ENCODE results near the gene MSLN. TPM values are rescaled to one million over a fixed set of nuclear protein-coding genes. Genes with fewer than 3 reads are reported as not detected.

MSLN gene
- total and polyA plus RNA-seq, 4 donors, result 0.33 to 2.1 (median 1.0) TPM

- ATAC-seq (ENCODE audit: low FRiP score) (no peak), DNase-seq (no peak)
- Histone ChIP-seq H3K36me3 (ENCODE audit: control insufficient read depth in 1 of 2, insufficient read depth in 2 of 2, low read length in 1 of 2) (peaks cover 0 to 2% of the 10 kb centered on the region in 2 donors), H3K9me3 (ENCODE audit: control insufficient read depth, low read length) (no peaks in the 10 kb centered on the region), H3K27ac (ENCODE audit: low read depth in 1 of 2, low read length in 2 of 2) (no peak overlapping the region), H3K4me3 (ENCODE audit: low read length in 2 of 2) (no peak overlapping the region), H3K4me1 (ENCODE audit: control insufficient read depth in 1 of 2, insufficient read depth in 2 of 2, low read length in 2 of 2) (no peaks in the 10 kb centered on the region), H3K27me3 (ENCODE audit: control insufficient read depth in 1 of 2, insufficient read depth in 2 of 2, low read length in 1 of 2) (no peaks in the 10 kb centered on the region)
- intact Hi-C loops (cut with DNase I), result no loop called here
- 81 to 86% methylated on average over 34 of the region's 34 CpGs for WGBS, 2 donors
Observed at GRCh38 chr16:733382-734207, 26.9 kb upstream of the MSLN start.

- H3K36me3 ChIP-seq (ENCODE audit: control insufficient read depth in 1 of 2, insufficient read depth in 2 of 2, low read length in 1 of 2), result peaks cover 0 to 2% of the 10 kb centered on the region in 2 donors
- no peak for DNase-seq
Observed at GRCh38 chr16:734208-734980, 26.1 kb upstream of the MSLN start.

DNA sequence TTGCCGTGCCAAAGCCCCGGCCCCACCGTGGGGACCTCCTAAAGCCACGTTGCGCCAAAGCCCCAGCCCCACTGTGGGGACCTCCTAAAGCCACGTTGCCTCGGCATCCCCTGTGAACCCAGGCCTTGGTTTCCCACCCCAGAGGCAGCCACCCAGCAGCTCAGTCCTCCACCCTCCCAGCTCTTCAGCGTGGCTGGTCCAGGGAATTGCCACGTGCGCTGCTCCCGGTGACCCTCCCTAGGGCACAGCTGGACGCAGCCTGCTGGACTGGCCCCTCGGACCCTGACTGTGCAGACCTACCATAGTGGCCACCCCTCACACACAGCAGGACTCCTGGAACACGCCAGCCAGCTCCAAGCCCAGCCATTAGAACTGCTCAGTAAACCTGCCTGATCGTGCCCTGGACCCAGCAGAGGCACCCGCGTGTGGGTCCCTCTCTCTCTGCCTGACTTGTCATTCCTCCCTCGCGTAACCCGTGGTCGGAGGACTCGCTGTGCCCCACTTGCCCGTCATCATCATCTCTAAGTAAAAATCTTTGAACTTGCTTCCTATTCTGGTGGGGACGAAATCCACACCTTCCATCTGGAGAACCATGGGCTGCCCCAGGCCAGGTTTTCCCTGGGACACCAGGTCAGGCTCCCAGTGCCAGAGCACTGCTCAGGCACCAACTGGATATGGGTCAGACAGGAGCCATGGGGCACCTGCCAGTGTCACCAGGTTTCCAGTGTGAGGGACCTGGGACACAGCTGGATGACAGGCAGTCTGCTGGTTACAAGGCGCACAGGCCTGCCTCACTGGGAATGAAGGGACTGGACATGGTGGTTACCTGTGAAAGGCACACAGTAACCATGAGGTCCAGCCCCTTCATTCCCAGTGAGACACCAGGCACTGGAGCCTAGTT is 25.3 kb upstream of the MSLN start:
- WGBS, 2 donors, result 93% methylated on average over 25 of the region's 25 CpGs
- ATAC-seq (ENCODE audit: low FRiP score) (no peak), DNase-seq (no peak)
- intact Hi-C loops (cut with DNase I), result no loop called here
- Histone ChIP-seq H3K27me3 (ENCODE audit: control insufficient read depth in 1 of 2, insufficient read depth in 2 of 2, low read length in 1 of 2) (no peaks in the 10 kb centered on the region), H3K9me3 (ENCODE audit: control insufficient read depth, low read length) (no peaks in the 10 kb centered on the region), H3K4me3 (ENCODE audit: low read length in 2 of 2) (no peak overlapping the region), H3K4me1 (ENCODE audit: control insufficient read depth in 1 of 2, insufficient read depth in 2 of 2, low read length in 2 of 2) (no peaks in the 10 kb centered on the region), H3K27ac (ENCODE audit: low read depth in 1 of 2, low read length in 2 of 2) (no peak overlapping the region), H3K36me3 (ENCODE audit: control insufficient read depth in 1 of 2, insufficient read depth in 2 of 2, low read length in 1 of 2) (peaks cover 0 to 2% of the 10 kb centered on the region in 2 donors)

More at GRCh38 chr16:734208-734980, 26.1 kb upstream of the MSLN start:
- H3K27ac ChIP-seq (ENCODE audit: low read depth in 1 of 2, low read length in 2 of 2), result no peak overlapping the region
- H3K27me3 ChIP-seq (ENCODE audit: control insufficient read depth in 1 of 2, insufficient read depth in 2 of 2, low read length in 1 of 2), result no peaks in the 10 kb centered on the region
- intact Hi-C loops (cut with DNase I), result no loop called here
- no peaks in the 10 kb centered on the region for H3K4me1 ChIP-seq (ENCODE audit: control insufficient read depth in 1 of 2, insufficient read depth in 2 of 2, low read length in 2 of 2)
- H3K4me3 ChIP-seq (ENCODE audit: low read length in 2 of 2), result no peak overlapping the region
- WGBS, 2 donors, result 92 to 94% methylated on average over 49 of the region's 49 CpGs
- no peaks in the 10 kb centered on the region for H3K9me3 ChIP-seq (ENCODE audit: control insufficient read depth, low read length)
- ATAC-seq (ENCODE audit: low FRiP score), result no peak

GRCh38 chr16:735982-736453 is 24.5 kb upstream of the MSLN start:
- peaks cover 0 to 2% of the 10 kb centered on the region in 2 donors for H3K36me3 ChIP-seq (ENCODE audit: control insufficient read depth in 1 of 2, insufficient read depth in 2 of 2, low read length in 1 of 2)
- 85 to 87% methylated on average over 13 of the region's 13 CpGs for WGBS, 2 donors
- no peak for ATAC-seq (ENCODE audit: low FRiP score)
- DNase-seq, result no peak
- no peaks in the 10 kb centered on the region for H3K27me3 ChIP-seq (ENCODE audit: control insufficient read depth in 1 of 2, insufficient read depth in 2 of 2, low read length in 1 of 2)
- H3K9me3 ChIP-seq (ENCODE audit: control insufficient read depth, low read length), result no peaks in the 10 kb centered on the region
- H3K4me1 ChIP-seq (ENCODE audit: control insufficient read depth in 1 of 2, insufficient read depth in 2 of 2, low read length in 2 of 2), result no peaks in the 10 kb centered on the region
- H3K4me3 ChIP-seq (ENCODE audit: low read length in 2 of 2), result no peak overlapping the region
- no peak overlapping the region for H3K27ac ChIP-seq (ENCODE audit: low read depth in 1 of 2, low read length in 2 of 2)
- intact Hi-C loops (cut with DNase I), result no loop called here

- Histone ChIP-seq H3K27ac (ENCODE audit: low read depth in 1 of 2, low read length in 2 of 2) (no peak overlapping the region), H3K4me3 (ENCODE audit: low read length in 2 of 2) (no peak overlapping the region), H3K27me3 (ENCODE audit: control insufficient read depth in 1 of 2, insufficient read depth in 2 of 2, low read length in 1 of 2) (no peaks in the 10 kb centered on the region), H3K9me3 (ENCODE audit: control insufficient read depth, low read length) (no peaks in the 10 kb centered on the region), H3K36me3 (ENCODE audit: control insufficient read depth in 1 of 2, insufficient read depth in 2 of 2, low read length in 1 of 2) (peaks cover 0 to 2% of the 10 kb centered on the region in 2 donors), H3K4me1 (ENCODE audit: control insufficient read depth in 1 of 2, insufficient read depth in 2 of 2, low read length in 2 of 2) (no peaks in the 10 kb centered on the region)
- WGBS, 2 donors, result 93 to 95% methylated on average over 29 of the region's 29 CpGs
- ATAC-seq (ENCODE audit: low FRiP score) (no peak), DNase-seq (no peak)
- intact Hi-C loops (cut with DNase I), result no loop called here
Observed at GRCh38 chr16:736936-737481, 23.5 kb upstream of the MSLN start.

DNA sequence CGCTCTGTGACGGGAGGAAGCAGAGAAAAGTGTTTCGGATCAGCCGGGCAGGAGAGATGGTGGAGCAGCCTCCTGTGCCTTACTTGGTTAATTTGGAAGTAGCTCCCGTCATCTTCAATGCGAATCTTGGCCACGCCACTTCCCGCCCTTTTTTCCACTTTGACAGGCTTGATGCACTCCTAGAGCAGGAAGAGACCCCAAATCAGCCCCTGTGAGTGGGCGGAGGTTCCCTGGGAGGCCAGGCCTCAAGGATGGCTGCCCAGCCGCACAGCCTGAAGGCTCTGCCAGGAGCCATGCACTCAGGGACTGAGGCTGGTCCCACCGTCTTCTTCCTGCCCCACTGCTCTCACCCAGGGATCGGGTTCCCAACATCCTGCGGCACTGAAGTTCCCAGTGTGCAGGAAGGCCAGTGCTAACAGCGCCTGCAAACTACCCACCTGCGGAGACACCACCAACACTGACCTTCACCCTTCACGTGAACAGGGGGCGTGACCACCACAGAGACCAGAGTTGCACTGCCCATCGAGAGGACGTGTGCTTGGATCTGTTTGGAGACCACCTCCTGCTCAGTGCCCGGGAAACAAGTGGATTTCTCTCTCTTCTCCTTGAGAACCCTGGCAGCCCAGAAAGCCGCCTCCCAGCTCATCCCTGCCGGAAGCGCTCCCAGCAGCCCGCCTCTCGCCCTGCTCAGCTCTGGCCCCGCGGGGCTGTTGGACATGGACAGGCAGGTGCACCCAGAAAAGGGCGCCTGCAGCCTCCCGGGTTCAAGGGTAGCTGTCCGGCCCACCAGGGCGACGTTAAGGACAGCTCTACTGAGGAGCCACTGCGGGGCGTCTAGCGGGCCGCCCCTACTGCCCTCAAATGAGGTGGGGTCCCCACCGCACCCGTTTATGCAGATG is 20.7 kb upstream of the MSLN start:
- no peaks in the 10 kb centered on the region for H3K9me3 ChIP-seq (ENCODE audit: control insufficient read depth, low read length)
- H3K27me3 ChIP-seq (ENCODE audit: control insufficient read depth in 1 of 2, insufficient read depth in 2 of 2, low read length in 1 of 2), result no peaks in the 10 kb centered on the region
- H3K27ac ChIP-seq (ENCODE audit: low read depth in 1 of 2, low read length in 2 of 2), result no peak overlapping the region
- no peaks in the 10 kb centered on the region for H3K36me3 ChIP-seq (ENCODE audit: control insufficient read depth in 1 of 2, insufficient read depth in 2 of 2, low read length in 1 of 2)
- ATAC-seq (ENCODE audit: low FRiP score) (no peak), DNase-seq (no peak)
- intact Hi-C loops (cut with DNase I), result loop anchor here in 1 of 2 donors (2.0 kb wide), 1 partner anchor 19 kb away; the partner anchor contains the start of gene ANTKMT
- H3K4me3 ChIP-seq (ENCODE audit: low read length in 2 of 2), result peak overlapping the region; percentile 71 to 92
- no peaks in the 10 kb centered on the region for H3K4me1 ChIP-seq (ENCODE audit: control insufficient read depth in 1 of 2, insufficient read depth in 2 of 2, low read length in 2 of 2)
- WGBS, 2 donors, result 44 to 45% methylated on average over 37 to 38 of the region's 38 CpGs

DNA sequence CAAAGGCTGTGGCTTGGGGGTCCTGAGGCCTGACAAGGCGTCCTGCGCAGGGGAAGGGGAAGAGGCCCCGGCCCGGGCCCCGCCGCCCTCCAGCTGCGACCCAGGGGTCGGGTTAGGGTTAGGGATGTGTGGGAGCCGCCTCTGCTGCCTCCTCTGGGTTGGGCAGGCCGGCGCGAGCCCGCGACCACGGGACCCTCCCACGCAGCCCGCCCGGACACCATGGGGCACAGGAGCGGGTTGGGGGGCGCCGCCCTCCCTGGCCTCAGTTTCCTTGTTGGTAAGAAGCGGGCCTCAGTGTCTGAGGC is 20.1 kb upstream of the MSLN start:
- peak; percentile 20 for ATAC-seq (ENCODE audit: low FRiP score)
- no peak for DNase-seq
- WGBS, 2 donors, result 0% methylated on average over 16 to 22 of the region's 22 CpGs
- no peaks in the 10 kb centered on the region for H3K27me3 ChIP-seq (ENCODE audit: control insufficient read depth in 1 of 2, insufficient read depth in 2 of 2, low read length in 1 of 2)
- peak overlapping the region; percentile 71 to 92 for H3K4me3 ChIP-seq (ENCODE audit: low read length in 2 of 2)
- no peak overlapping the region for H3K27ac ChIP-seq (ENCODE audit: low read depth in 1 of 2, low read length in 2 of 2)
- intact Hi-C loops (cut with DNase I), result loop anchor here in 1 of 2 donors (2.0 kb wide), 1 partner anchor 20 kb away; the partner anchor contains the start of gene ANTKMT
- no peaks in the 10 kb centered on the region for H3K36me3 ChIP-seq (ENCODE audit: control insufficient read depth in 1 of 2, insufficient read depth in 2 of 2, low read length in 1 of 2)
- H3K9me3 ChIP-seq (ENCODE audit: control insufficient read depth, low read length), result no peaks in the 10 kb centered on the region
- no peaks in the 10 kb centered on the region for H3K4me1 ChIP-seq (ENCODE audit: control insufficient read depth in 1 of 2, insufficient read depth in 2 of 2, low read length in 2 of 2)
